Muscle of leg (tissue), 11 donors: ENCODE measurements around the gene TBCD. TPM values are rescaled to one million over a fixed set of nuclear protein-coding genes. Genes with fewer than 3 reads are reported as not detected.

ENCODE experiments used
- DNase-seq: peaks from one replicate; pipeline ENCODE4 v3.0.0; 2013
- H3K27ac ChIP-seq: one replicate; pipeline ENCODE4 v1.5.1; 2013; ENCODE audit warnings: mild to moderate bottlenecking, low read length, control low read depth
- H3K27me3 ChIP-seq: one replicate; pipeline ENCODE4 v1.6.1; 2013; ENCODE audit warnings: low read length; ENCODE audit not compliant: control insufficient read depth, insufficient read depth
- H3K36me3 ChIP-seq: one replicate; pipeline ENCODE4 v1.6.1; 2013; ENCODE audit warnings: low read length; ENCODE audit not compliant: control insufficient read depth, insufficient read depth
- H3K4me1 ChIP-seq: one replicate; pipeline ENCODE4 v1.6.1; 2013; ENCODE audit warnings: low read length; ENCODE audit not compliant: control insufficient read depth, insufficient read depth
- H3K4me3 ChIP-seq: one replicate; pipeline ENCODE4 v1.5.1; 2013; ENCODE audit warnings: low read length, control low read depth
- H3K9me3 ChIP-seq: replicated peaks from 2 replicates; pipeline ENCODE4 v1.6.1; 2013; ENCODE audit warnings: low read depth, low read length; ENCODE audit not compliant: control insufficient read depth
- WGBS: methylation state at CpG from one replicate; pipeline ENCODE4 v1.1.5; 2013; ENCODE audit warnings: missing lambda C conversion rate; ENCODE audit not compliant: insufficient coverage; 5-methylcytosine and 5-hydroxymethylcytosine counted together
- polyA plus RNA-seq, 8 donors: library from polyadenylated mRNA; unstranded; fragments of 120-200 nt; gene quantifications; one replicate each; pipeline versions ENCODE4 v1.2.1 to v1.2.3, GENCODE V29; 2013; ENCODE audit warnings: inconsistent platforms in 1 of 8, low replicate concordance in 1 of 8; ENCODE audit not compliant: insufficient read length in 8 of 8, insufficient read depth in 1 of 8
- total RNA-seq: library from RNA; stranded (reverse); fragments of 120-200 nt; gene quantifications from one replicate; pipeline ENCODE4 v1.2.4, GENCODE V29; 2013

TBCD gene
- total and polyA plus RNA-seq, 9 donors = 47.8 to 77.4 (median 62.3) TPM

DNA sequence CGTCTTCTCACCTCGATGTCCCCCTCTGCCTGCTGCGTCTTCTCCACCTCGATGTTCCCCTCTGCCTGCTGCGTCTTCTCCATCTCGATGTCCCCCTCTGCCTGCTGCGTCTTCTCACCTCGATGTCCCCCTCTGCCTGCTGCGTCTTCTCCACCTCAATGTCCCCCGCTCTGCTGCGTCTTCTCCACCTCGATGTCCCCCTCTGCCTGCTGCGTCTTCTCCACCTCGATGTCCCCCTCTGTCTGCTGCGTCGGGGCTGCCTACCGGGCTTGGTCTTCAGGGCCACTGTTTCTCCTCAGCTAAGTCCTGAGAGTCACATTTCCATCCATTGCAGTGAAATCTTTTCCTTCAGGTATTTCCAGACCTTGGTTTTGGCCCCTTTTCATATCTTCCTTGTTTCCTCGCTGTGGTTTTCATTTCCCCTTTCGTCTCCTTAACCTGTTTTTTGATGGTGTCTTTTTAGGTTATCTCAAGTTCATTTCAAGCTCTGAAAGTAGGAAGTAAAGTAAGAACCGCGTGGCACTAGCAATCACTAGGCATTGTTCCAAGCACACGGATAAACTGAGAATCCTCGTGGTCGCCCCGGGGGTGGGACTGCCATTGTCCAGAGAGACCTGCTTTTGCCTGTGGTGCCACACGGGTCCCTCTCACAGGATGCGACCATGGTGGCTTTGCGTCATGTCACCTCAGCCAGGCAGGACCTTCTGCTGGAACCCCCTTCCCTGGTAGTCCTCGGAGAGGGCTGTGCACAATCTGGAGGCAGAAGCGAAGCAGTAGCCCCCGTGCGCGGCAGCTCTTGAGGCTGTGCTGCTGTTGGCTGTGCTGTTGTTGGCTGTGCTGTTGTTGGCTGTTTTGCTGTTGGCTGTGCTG lies 97.4 kb downstream of the TBCD start:
- Histone ChIP-seq H3K36me3 (peaks cover 6% of the 10 kb centered on the region), H3K27ac (no peak overlapping the region), H3K4me1 (peaks cover 19% of the 10 kb centered on the region), H3K9me3 (no peaks in the 10 kb centered on the region), H3K27me3 (no peaks in the 10 kb centered on the region), H3K4me3 (no peak overlapping the region)
- 87% methylated on average over 26 of the region's 33 CpGs for WGBS
- no peak for DNase-seq

- H3K9me3 ChIP-seq = no peaks in the 10 kb centered on the region
- no peak for DNase-seq
- H3K27ac ChIP-seq = no peak overlapping the region
- WGBS = 79% methylated on average over 10 of the region's 12 CpGs
- peaks cover 13% of the 10 kb centered on the region for H3K36me3 ChIP-seq
- no peak overlapping the region for H3K4me3 ChIP-seq
- peaks cover 13% of the 10 kb centered on the region for H3K4me1 ChIP-seq
- H3K27me3 ChIP-seq = no peaks in the 10 kb centered on the region
These were observed 99.5 kb downstream of the TBCD start for GRCh38 chr17:82851381-82851780.

DNA sequence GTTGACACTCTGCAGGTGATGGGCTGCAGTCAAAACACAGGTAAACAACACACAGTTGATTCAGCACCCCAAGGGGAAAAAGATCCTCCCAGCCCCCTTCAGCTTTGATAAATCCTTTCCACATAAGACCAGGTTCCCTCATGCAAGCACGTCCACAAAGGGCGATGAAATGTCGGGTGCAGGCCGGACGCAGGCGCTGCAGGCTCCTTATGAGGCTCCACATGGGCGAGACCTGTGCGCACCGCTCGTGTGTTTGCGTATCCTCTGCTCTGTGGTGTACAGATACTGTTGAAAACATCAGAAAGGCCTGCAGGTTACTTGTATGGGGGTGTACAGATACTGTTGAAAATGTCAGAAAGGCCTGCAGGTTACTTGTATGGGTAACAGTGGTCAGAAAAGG lies 102.4 kb downstream of the TBCD start:
- Histone ChIP-seq H3K27ac (no peak overlapping the region), H3K27me3 (no peaks in the 10 kb centered on the region), H3K4me1 (peaks cover 6% of the 10 kb centered on the region), H3K9me3 (no peaks in the 10 kb centered on the region), H3K4me3 (no peak overlapping the region), H3K36me3 (peaks cover 15% of the 10 kb centered on the region)
- 91% methylated on average over 11 of the region's 11 CpGs for WGBS
- no peak for DNase-seq

GRCh38 chr17:82856361-82856760 lies 104.5 kb downstream of the TBCD start:
- peaks cover 15% of the 10 kb centered on the region for H3K36me3 ChIP-seq
- H3K4me3 ChIP-seq = no peak overlapping the region
- H3K27me3 ChIP-seq = no peaks in the 10 kb centered on the region
- no peak for DNase-seq
- no peak overlapping the region for H3K27ac ChIP-seq
- H3K4me1 ChIP-seq = peaks cover 24% of the 10 kb centered on the region
- WGBS = 78% methylated on average over 7 of the region's 15 CpGs
- H3K9me3 ChIP-seq = no peaks in the 10 kb centered on the region

GRCh38 chr17:82858376-82859126 lies 106.7 kb downstream of the TBCD start:
- WGBS = 87% methylated on average over 19 of the region's 28 CpGs
- peaks cover 39% of the 10 kb centered on the region for H3K4me1 ChIP-seq
- no peaks in the 10 kb centered on the region for H3K9me3 ChIP-seq
- peak overlapping the region; percentile 75 for H3K27ac ChIP-seq
- peaks cover 15% of the 10 kb centered on the region for H3K36me3 ChIP-seq
- no peaks in the 10 kb centered on the region for H3K27me3 ChIP-seq
- no peak for DNase-seq
- H3K4me3 ChIP-seq = no peak overlapping the region

DNA sequence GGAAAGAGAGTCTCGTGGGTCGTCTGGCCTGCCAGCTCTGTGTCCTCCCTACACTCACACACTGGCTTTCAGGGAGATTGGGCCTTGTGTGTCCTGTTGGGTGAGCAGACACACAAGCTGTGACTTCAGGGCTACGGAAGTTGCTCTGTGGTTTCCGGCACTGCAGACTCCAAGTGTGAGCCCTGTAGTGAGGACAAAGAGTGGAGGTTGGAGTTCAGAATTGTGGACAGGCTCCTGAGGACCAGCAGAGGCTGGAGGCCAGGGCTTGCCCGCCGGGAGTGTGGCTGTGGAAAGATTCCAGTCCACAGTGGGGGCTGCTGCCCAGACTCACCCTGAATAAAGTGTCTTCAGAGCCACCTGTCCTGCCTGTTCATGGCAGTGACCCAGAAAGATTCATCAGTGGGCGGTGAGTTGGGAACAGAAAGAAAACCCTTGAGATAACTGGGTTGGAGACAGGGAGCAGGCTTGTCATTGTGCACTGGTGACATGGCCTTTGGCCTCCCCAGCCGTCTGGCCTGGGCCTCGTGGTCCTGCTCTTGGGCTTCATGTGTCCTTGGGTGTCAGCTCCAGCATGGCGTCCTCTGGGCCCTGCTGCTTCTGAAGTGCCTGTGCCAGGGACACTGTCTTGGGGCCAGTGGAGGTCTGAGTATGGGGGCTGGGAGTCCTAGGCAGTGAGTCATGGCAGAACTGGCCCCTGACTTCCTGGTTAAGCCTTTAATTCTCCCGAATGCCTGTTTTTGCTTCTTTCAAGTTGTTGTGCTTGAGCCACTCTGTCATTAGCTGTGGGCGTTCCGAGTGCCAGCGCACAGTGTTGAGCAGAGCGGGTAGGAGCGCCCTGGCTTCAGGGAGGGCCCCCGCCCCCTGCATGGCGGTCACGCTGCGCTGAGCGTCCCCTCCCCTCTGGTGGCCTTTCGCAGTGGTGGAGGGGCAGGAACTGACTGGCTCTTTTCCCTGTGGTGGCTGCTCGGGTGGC lies 107.9 kb downstream of the TBCD start:
- 70% methylated on average over 19 of the region's 23 CpGs for WGBS
- peaks cover 7% of the 10 kb centered on the region for H3K36me3 ChIP-seq
- H3K4me3 ChIP-seq = no peak overlapping the region
- peaks cover 51% of the 10 kb centered on the region for H3K4me1 ChIP-seq
- H3K27ac ChIP-seq = peak overlapping the region; percentile 75
- H3K27me3 ChIP-seq = no peaks in the 10 kb centered on the region
- peak; percentile 49 for DNase-seq
- H3K9me3 ChIP-seq = no peaks in the 10 kb centered on the region

- Histone ChIP-seq H3K27ac (no peak overlapping the region), H3K36me3 (peaks cover 4% of the 10 kb centered on the region), H3K27me3 (no peaks in the 10 kb centered on the region), H3K4me1 (peaks cover 62% of the 10 kb centered on the region), H3K9me3 (no peaks in the 10 kb centered on the region), H3K4me3 (no peak overlapping the region)
- DNase-seq = no peak
- 91% methylated on average over 30 of the region's 42 CpGs for WGBS
These were observed 108.9 kb downstream of the TBCD start for GRCh38 chr17:82860606-82861392.

GRCh38 chr17:82861393-82861775 lies 109.5 kb downstream of the TBCD start:
- H3K27me3 ChIP-seq = no peaks in the 10 kb centered on the region
- no peak overlapping the region for H3K27ac ChIP-seq
- H3K36me3 ChIP-seq = peaks cover 1% of the 10 kb centered on the region
- DNase-seq = no peak
- H3K4me1 ChIP-seq = peaks cover 68% of the 10 kb centered on the region
- H3K9me3 ChIP-seq = no peaks in the 10 kb centered on the region
- 93% methylated on average over 6 of the region's 12 CpGs for WGBS
- H3K4me3 ChIP-seq = no peak overlapping the region

- no peaks in the 10 kb centered on the region for H3K36me3 ChIP-seq
- no peak overlapping the region for H3K27ac ChIP-seq
- DNase-seq = no peak
- H3K4me3 ChIP-seq = no peak overlapping the region
- H3K4me1 ChIP-seq = peaks cover 76% of the 10 kb centered on the region
- 92% methylated on average over 5 of the region's 8 CpGs for WGBS
- H3K9me3 ChIP-seq = no peaks in the 10 kb centered on the region
- H3K27me3 ChIP-seq = no peaks in the 10 kb centered on the region
These were observed 110.3 kb downstream of the TBCD start for GRCh38 chr17:82862191-82862590.
